WTC11 (cell line): ENCODE results near the gene STX18.

ENCODE experiments used
- ZNF396 ChIP-seq: fragments of 250-450 bp; sonication (Bioruptor Pico); IDR thresholded peaks from 2 replicates; pipeline ENCODE4 v1.8.0; 2021; ENCODE audit warnings: mild to moderate bottlenecking, moderate library complexity, borderline replicate concordance
- ZNF416 ChIP-seq: fragments of 250-450 bp; sonication (Bioruptor Pico); IDR thresholded peaks from 2 replicates; pipeline ENCODE4 v1.9.0; 2021; ENCODE audit warnings: mild to moderate bottlenecking, inconsistent platforms
- TF ChIP-seq, protein P1 (sequence below): fragments of 200-600 bp; IDR thresholded peaks from 2 replicates; pipeline ENCODE4 v1.8.0; 2022; ENCODE audit warnings: antibody characterized with exemption

DNA sequence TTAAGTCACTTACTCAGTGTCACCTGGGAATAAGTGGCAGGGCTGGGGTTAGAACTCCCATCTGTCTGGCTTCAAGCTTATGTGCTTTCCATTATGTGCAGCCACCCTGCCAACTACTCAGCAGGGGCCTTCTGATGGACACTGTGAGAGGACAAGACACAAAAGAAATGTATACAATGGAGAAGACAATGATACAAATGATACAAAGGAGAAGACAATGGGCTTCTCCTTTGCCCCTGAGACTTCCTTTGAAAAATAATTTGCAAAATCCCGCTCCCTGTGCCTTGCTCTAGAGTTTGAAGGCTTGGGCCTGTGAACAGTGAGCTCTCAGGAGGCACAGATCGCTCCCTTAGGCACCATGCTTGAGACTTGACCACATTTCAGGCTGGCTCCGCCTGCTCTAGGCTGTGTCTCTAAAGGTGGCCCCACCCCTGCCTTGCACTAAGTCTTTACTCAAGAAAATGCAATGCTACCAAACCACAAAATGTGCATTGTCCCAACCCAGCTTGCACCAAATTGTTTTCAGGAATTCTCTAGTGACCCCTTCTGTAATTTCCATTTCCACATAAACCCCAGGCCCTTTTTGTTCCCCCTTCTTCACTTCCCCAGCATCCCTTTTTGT lies 27.1 kb upstream of the STX18 start:
- TF ChIP-seq ZNF396 (no peak), ZNF416 (CRISPR knock-in tag) (no peak)
- TF ChIP-seq, protein P1, sequence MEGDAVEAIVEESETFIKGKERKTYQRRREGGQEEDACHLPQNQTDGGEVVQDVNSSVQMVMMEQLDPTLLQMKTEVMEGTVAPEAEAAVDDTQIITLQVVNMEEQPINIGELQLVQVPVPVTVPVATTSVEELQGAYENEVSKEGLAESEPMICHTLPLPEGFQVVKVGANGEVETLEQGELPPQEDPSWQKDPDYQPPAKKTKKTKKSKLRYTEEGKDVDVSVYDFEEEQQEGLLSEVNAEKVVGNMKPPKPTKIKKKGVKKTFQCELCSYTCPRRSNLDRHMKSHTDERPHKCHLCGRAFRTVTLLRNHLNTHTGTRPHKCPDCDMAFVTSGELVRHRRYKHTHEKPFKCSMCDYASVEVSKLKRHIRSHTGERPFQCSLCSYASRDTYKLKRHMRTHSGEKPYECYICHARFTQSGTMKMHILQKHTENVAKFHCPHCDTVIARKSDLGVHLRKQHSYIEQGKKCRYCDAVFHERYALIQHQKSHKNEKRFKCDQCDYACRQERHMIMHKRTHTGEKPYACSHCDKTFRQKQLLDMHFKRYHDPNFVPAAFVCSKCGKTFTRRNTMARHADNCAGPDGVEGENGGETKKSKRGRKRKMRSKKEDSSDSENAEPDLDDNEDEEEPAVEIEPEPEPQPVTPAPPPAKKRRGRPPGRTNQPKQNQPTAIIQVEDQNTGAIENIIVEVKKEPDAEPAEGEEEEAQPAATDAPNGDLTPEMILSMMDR = no peak
